Neutrophil (primary cell): ENCODE results near the gene SMIM13.

Experiments
- H3K27ac ChIP-seq: fragments of 200-600 bp; sonication (generic); 2 replicates; pipeline ENCODE4 v1.5.1; 2016; ENCODE audit warnings: mild to moderate bottlenecking, moderate library complexity
- H3K27me3 ChIP-seq: fragments of 200-600 bp; sonication (generic); 2 replicates; pipeline ENCODE4 v1.6.0; 2016; ENCODE audit warnings: mild to moderate bottlenecking
- H3K36me3 ChIP-seq: fragments of 200-600 bp; sonication (generic); 2 replicates; pipeline ENCODE4 v1.5.1; 2017
- H3K4me1 ChIP-seq, 2 experiments: fragments of 200-600 bp in 1 of 2; sonication (generic) in 1 of 2; 1 replicate in 1 of 2; 2 replicates in 1 of 2; pipeline versions ENCODE4 v1.5.1 to v1.6.1; 2013 to 2016; ENCODE audit warnings: low read depth in 1 of 2, low read length in 1 of 2, mild to moderate bottlenecking in 1 of 2, moderate library complexity in 1 of 2; ENCODE audit not compliant: control insufficient read depth in 1 of 2, insufficient read depth in 1 of 2
- H3K4me3 ChIP-seq, 2 experiments: fragments of 200-600 bp in 1 of 2; sonication (generic) in 1 of 2; 1 replicate in 1 of 2; 2 replicates in 1 of 2; pipeline ENCODE4 v1.5.1; 2013 to 2016; ENCODE audit warnings: low read depth in 1 of 2, low read length in 1 of 2, mild to moderate bottlenecking in 1 of 2, moderate library complexity in 1 of 2
- H3K9me3 ChIP-seq: fragments of 200-600 bp; sonication (generic); 2 replicates; pipeline ENCODE4 v1.5.1; 2016
- CTCF ChIP-seq: fragments of 200-600 bp; sonication (generic); IDR thresholded peaks from 2 replicates; pipeline ENCODE4 v1.5.1; 2016; ENCODE audit warnings: antibody characterized with exemption

The SMIM13 gene

DNA sequence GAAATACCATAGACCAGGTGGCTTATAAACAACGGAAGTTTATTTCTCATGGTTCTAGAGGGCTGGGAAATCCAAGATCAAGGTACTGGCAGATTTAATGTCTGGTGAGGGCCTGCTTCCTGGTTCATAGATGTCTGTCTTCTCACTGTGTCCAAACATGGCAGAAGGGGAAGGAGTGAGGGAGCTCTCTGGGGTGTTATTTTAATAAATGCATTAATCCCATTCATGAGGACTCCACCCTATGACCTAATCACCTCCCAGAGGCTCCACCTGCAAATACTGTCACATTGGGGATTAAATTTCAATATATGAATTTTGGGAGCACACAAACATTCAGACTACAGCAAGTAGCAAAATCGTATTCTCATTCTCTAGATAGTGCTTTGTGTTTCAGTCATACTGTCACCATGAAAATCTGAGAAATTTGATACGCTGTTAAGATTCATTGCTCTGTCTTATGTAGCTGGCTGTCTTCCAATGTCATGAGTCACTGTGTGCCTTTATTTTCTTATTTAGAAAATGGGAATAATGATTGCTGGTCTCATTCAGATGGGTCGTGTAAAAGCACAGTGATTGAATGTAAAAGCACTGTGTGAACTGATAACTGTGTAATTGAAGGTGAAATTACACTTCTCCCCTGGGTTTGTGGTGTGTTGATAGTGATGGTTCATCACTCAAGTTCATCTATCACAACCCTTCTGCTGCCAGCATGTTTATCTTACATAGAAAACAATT lies 26.8 kb downstream of the SMIM13 start:
- no peaks in the 10 kb centered on the region for H3K9me3 ChIP-seq
- H3K4me3 ChIP-seq, result no peak overlapping the region
- H3K36me3 ChIP-seq, result no peaks in the 10 kb centered on the region
- H3K4me1 ChIP-seq, result no peaks in the 10 kb centered on the region
- no peaks in the 10 kb centered on the region for H3K27me3 ChIP-seq
- TF ChIP-seq CTCF, result no peak
- no peak overlapping the region for H3K27ac ChIP-seq

DNA sequence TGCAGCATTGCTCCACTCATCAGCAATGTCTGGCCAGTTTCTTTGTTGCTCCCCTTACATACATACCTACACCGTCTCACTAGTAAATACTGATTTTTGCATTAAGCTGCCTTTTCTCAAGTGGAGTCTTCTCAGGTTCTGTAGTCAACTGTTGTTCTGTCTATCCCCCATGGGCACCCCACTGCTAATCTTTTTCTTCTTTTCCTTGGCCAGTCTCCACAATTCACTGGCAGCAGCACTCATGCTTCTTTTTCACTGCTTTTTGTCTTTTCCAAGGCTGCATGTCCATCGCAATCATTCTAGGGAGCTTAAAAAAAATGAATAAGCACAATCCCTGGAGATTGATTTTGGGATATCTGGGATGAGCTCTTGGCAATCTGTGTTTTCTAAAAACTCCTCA lies 28.2 kb downstream of the SMIM13 start:
- no peaks in the 10 kb centered on the region for H3K9me3 ChIP-seq
- no peaks in the 10 kb centered on the region for H3K27me3 ChIP-seq
- no peak overlapping the region for H3K4me3 ChIP-seq
- H3K36me3 ChIP-seq, result no peaks in the 10 kb centered on the region
- H3K27ac ChIP-seq, result no peak overlapping the region
- H3K4me1 ChIP-seq, result no peaks in the 10 kb centered on the region
- no peak for TF ChIP-seq CTCF

- no peaks in the 10 kb centered on the region for H3K4me1 ChIP-seq
- no peak for TF ChIP-seq CTCF
- no peak overlapping the region for H3K4me3 ChIP-seq
- H3K27me3 ChIP-seq, result no peaks in the 10 kb centered on the region
- H3K36me3 ChIP-seq, result no peaks in the 10 kb centered on the region
- no peak overlapping the region for H3K27ac ChIP-seq
- no peaks in the 10 kb centered on the region for H3K9me3 ChIP-seq
These were observed 28.7 kb downstream of the SMIM13 start for GRCh38 chr6:11122380-11122779.

GRCh38 chr6:11123978-11124377 lies 30.3 kb downstream of the SMIM13 start:
- H3K9me3 ChIP-seq, result no peaks in the 10 kb centered on the region
- no peaks in the 10 kb centered on the region for H3K27me3 ChIP-seq
- no peak overlapping the region for H3K27ac ChIP-seq
- H3K4me1 ChIP-seq, result no peaks in the 10 kb centered on the region
- TF ChIP-seq CTCF, result no peak
- no peak overlapping the region for H3K4me3 ChIP-seq
- no peaks in the 10 kb centered on the region for H3K36me3 ChIP-seq

GRCh38 chr6:11126876-11127275 lies 33.2 kb downstream of the SMIM13 start:
- Histone ChIP-seq H3K27ac (no peak overlapping the region), H3K9me3 (no peaks in the 10 kb centered on the region), H3K36me3 (no peaks in the 10 kb centered on the region), H3K27me3 (no peaks in the 10 kb centered on the region), H3K4me1 (no peaks in the 10 kb centered on the region), H3K4me3 (no peak overlapping the region)
- no peak for TF ChIP-seq CTCF

DNA sequence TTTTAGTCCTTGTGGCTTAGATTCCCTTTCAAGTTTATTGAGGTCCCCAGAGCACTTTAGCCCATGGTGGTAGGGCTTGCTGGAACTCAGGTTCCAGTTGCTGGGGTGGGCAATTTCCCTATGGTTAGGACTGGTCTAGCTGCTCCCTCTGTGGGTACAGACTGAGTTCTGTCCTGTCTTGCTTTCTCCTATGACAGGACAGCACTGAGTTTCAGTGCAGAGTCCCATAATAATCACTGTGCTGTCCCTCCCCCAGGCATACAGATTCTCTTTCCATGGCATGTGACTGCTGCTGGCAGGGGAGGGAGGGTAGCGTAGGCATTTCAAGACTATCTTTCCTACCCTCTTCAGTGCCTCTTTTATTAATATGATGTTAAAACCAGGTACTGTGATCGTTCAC lies 35.0 kb downstream of the SMIM13 start:
- no peak overlapping the region for H3K27ac ChIP-seq
- H3K4me3 ChIP-seq, result no peak overlapping the region
- TF ChIP-seq CTCF, result no peak
- no peaks in the 10 kb centered on the region for H3K36me3 ChIP-seq
- H3K9me3 ChIP-seq, result no peaks in the 10 kb centered on the region
- H3K4me1 ChIP-seq, result no peaks in the 10 kb centered on the region
- H3K27me3 ChIP-seq, result no peaks in the 10 kb centered on the region
